ENCODE measurements around the gene VN1R4. TPM values are rescaled to one million over a fixed set of nuclear protein-coding genes. Genes with fewer than 3 reads are reported as not detected.
A peak's percentile ranks its signal among the peaks of the same experiment; 100 is the strongest.
"Not testable (repeated sequence)": the region's sequence is repeated elsewhere in the genome, so short reads cannot be mapped to it uniquely, and the experiment has no call there.

Gene VN1R4
- total RNA-seq, 1 experiment from 2014 or later = not detected

GRCh38 chr19:53275480-53275879 is 8.0 kb upstream of the VN1R4 start:
- BruUV-seq (replicated peaks) = no TSS peak
- H3K9me2 ChIP-seq (replicated peaks; ENCODE audit: low read length) = no peaks in the 10 kb centered on the region
- TF ChIP-seq CTCF (conservative IDR thresholded peaks at IDR 0.05; ENCODE audit: low read depth, low read length) = no peak
- TF ChIP-seq EZH2 (IDR thresholded peaks at IDR 0.05; ENCODE audit: low read length, unreplicated experiment) = no peak
- no peak for TF ChIP-seq EZH2phosphoT487 (IDR thresholded peaks at IDR 0.05; ENCODE audit: borderline replicate concordance, low read length)
- H3K4me1 ChIP-seq (ENCODE audit: insufficient read depth, low read length) = peaks cover 8% of the 10 kb centered on the region; the same call in 1 of the 2 replicates
- H3K27ac ChIP-seq (ENCODE audit: low read length) = peak overlapping the region; percentile 60
- no peak overlapping the region for H3K4me3 ChIP-seq (ENCODE audit: low read length)
- H3K79me2 ChIP-seq (ENCODE audit: low read length) = no peaks in the 10 kb centered on the region
- POLR2A ChIA-PET (ENCODE audit: unreplicated experiment) = no interaction called here
- intact Hi-C loops (cut with micrococcal nuclease) = no loop called here
- H3K4me2 ChIP-seq (ENCODE audit: low read length) = 0 out of 2 replicates have a peak overlapping the region, but pooled peaks have one; percentile 5
- DNase-seq (peak; percentile 62), ATAC-seq (peak; percentile 92)
- CTCF ChIA-PET = no interaction called here
- H2AFZ ChIP-seq (ENCODE audit: low read length) = no peak overlapping the region
- H4K20me1 ChIP-seq (ENCODE audit: low read length) = no peaks in the 10 kb centered on the region
- no peak overlapping the region for H3K9ac ChIP-seq (ENCODE audit: low read length)
- H3K9me3 ChIP-seq (ENCODE audit: low read length) = peaks cover 18% of the 10 kb centered on the region
- no peaks in the 10 kb centered on the region for H3K27me3 ChIP-seq (ENCODE audit: low read length)
- H3F3A ChIP-seq (ENCODE audit: low read length, unreplicated experiment) = no peaks in the 10 kb centered on the region
- H3K36me3 ChIP-seq (ENCODE audit: low read depth, low read length) = 0 out of 2 replicates have a peak, but pooled peaks cover 3% of the 10 kb centered on the region

- ChIA-PET POLR2A (ENCODE audit: unreplicated experiment) (no interaction called here), CTCF (no interaction called here)
- Histone ChIP-seq H3K9ac (ENCODE audit: low read length) (no peak overlapping the region), H2AFZ (ENCODE audit: low read length) (no peak overlapping the region), H3K79me2 (ENCODE audit: low read length) (no peaks in the 10 kb centered on the region), H4K20me1 (ENCODE audit: low read length) (no peaks in the 10 kb centered on the region), H3K4me1 (ENCODE audit: insufficient read depth, low read length) (peaks cover 8% of the 10 kb centered on the region; the same call in 1 of the 2 replicates), H3K4me2 (ENCODE audit: low read length) (no peak overlapping the region), H3F3A (ENCODE audit: low read length, unreplicated experiment) (no peaks in the 10 kb centered on the region), H3K4me3 (ENCODE audit: low read length) (no peak overlapping the region), H3K36me3 (ENCODE audit: low read depth, low read length) (no peaks in the 10 kb centered on the region), H3K9me2 (replicated peaks; ENCODE audit: low read length) (no peaks in the 10 kb centered on the region), H3K27ac (ENCODE audit: low read length) (no peak overlapping the region), H3K9me3 (ENCODE audit: low read length) (peaks cover 25% of the 10 kb centered on the region), H3K27me3 (ENCODE audit: low read length) (no peaks in the 10 kb centered on the region)
- no peak for ATAC-seq
- no TSS peak for BruUV-seq (replicated peaks)
- intact Hi-C loops (cut with micrococcal nuclease) = no loop called here
- TF ChIP-seq CTCF (conservative IDR thresholded peaks at IDR 0.05; ENCODE audit: low read depth, low read length) (no peak), EZH2 (IDR thresholded peaks at IDR 0.05; ENCODE audit: low read length, unreplicated experiment) (no peak), EZH2phosphoT487 (IDR thresholded peaks at IDR 0.05; ENCODE audit: borderline replicate concordance, low read length) (no peak)
- DNase-seq = no peak
Measured at GRCh38 chr19:53272044-53272443, 4.5 kb upstream of the VN1R4 start.

- DNase-seq; H3K79me2 ChIP-seq (ENCODE audit: low read length); H2AFZ ChIP-seq (ENCODE audit: low read length); H3F3A ChIP-seq (ENCODE audit: low read length, unreplicated experiment); H3K27ac ChIP-seq (ENCODE audit: low read length); H3K9me2 ChIP-seq (replicated peaks; ENCODE audit: low read length); POLR2A ChIA-PET (ENCODE audit: unreplicated experiment); H3K27me3 ChIP-seq (ENCODE audit: low read length); intact Hi-C loops (cut with micrococcal nuclease); H3K9ac ChIP-seq (ENCODE audit: low read length); H4K20me1 ChIP-seq (ENCODE audit: low read length); ATAC-seq; H3K4me1 ChIP-seq (ENCODE audit: insufficient read depth, low read length); BruUV-seq (replicated peaks); CTCF ChIA-PET; H3K36me3 ChIP-seq (ENCODE audit: low read depth, low read length); H3K4me3 ChIP-seq (ENCODE audit: low read length); H3K4me2 ChIP-seq (ENCODE audit: low read length): not testable (repeated sequence)
- peaks cover 37% of the 10 kb centered on the region for H3K9me3 ChIP-seq (ENCODE audit: low read length)
Measured at GRCh38 chr19:53269861-53270260, 2.3 kb upstream of the VN1R4 start.

- H4K20me1 ChIP-seq (ENCODE audit: low read length); H3K27ac ChIP-seq (ENCODE audit: low read length); CTCF ChIA-PET; DNase-seq; H3K27me3 ChIP-seq (ENCODE audit: low read length); H3K79me2 ChIP-seq (ENCODE audit: low read length); ATAC-seq; H3K4me2 ChIP-seq (ENCODE audit: low read length); BruUV-seq (replicated peaks); H3K9me2 ChIP-seq (replicated peaks; ENCODE audit: low read length); H3K4me1 ChIP-seq (ENCODE audit: insufficient read depth, low read length); H3F3A ChIP-seq (ENCODE audit: low read length, unreplicated experiment); intact Hi-C loops (cut with micrococcal nuclease); H3K9ac ChIP-seq (ENCODE audit: low read length); H3K4me3 ChIP-seq (ENCODE audit: low read length); POLR2A ChIA-PET (ENCODE audit: unreplicated experiment); H2AFZ ChIP-seq (ENCODE audit: low read length); H3K36me3 ChIP-seq (ENCODE audit: low read depth, low read length): not testable (repeated sequence)
- peaks cover 50% of the 10 kb centered on the region for H3K9me3 ChIP-seq (ENCODE audit: low read length)
Measured at GRCh38 chr19:53257715-53258342, 9.7 kb downstream of the VN1R4 start, which contains the start of gene VN1R2. Gene VN1R2, plus strand, starts transcription at chr19:53258292. Its CDS starts 84 bp downstream, at chr19:53258376.
